ENCODE data around the gene TBL1X.
"Not testable (repeated sequence)": the region's sequence is repeated elsewhere in the genome, so short reads cannot be mapped to it uniquely, and the experiment has no call there.

The TBL1X gene

GRCh38 chrX:9464435-9465371, at the start of gene TBL1X:
TBL1X (plus strand) TSS chrX:9465058; CDS start chrX:9653587, 188,529 bp downstream.
- peak in 1 of 2 donors; percentile 62 for DNase-seq (ENCODE audit: low read depth in 2 of 2)

GRCh38 chrX:9416562-9417348, 48.1 kb upstream of the TBL1X start:
- DNase-seq (ENCODE audit: low read depth in 2 of 2), result no peak

DNA sequence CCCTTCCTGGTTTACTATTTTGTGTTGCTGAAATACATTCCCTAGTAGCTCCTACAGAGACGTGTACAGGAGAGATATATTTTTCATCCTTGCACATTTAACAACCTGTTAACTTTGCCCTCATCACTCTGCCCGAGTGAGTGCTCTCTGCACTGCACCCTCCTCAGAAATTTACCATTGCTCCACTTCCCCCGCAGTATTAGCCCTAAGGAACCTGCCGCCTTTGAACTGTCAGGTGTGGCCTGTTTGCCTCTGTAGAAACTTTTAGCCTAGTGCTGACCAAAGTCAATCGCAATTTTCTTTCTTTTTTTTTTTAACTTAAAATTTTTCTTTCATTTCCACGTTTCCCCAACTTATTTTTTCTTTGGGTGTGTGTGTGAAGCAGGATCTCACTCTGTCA, 46.6 kb upstream of the TBL1X start:
- no peak for DNase-seq (ENCODE audit: low read depth in 2 of 2)

- no peak for DNase-seq (ENCODE audit: low read depth in 2 of 2)
Measured at GRCh38 chrX:9420275-9421265, 44.3 kb upstream of the TBL1X start.

- no peak for DNase-seq (ENCODE audit: low read depth in 2 of 2)
Measured at GRCh38 chrX:9429767-9430166, 35.1 kb upstream of the TBL1X start.

- no peak for DNase-seq (ENCODE audit: low read depth in 2 of 2)
Measured at GRCh38 chrX:9430346-9430921, 34.4 kb upstream of the TBL1X start.

DNA sequence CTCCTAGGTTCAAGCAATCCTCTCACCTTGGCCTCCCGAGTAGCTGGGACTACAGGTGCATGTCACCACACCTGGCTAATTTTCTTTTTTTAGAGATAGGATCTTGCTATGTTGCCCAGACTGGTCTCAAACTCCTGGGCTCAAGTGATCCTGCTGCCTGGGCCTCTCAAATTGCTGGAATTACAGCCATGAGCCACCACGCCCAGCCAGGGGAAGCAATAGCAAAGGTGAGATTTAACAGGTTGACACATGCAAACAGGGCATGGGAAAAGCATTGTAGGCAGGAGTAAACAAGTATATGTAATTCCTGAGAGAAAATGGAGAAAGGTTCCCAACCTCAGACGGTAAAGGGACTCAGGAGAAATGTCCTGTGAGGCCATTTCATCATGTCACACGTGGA, 33.6 kb upstream of the TBL1X start:
- DNase-seq (ENCODE audit: low read depth in 2 of 2), result no peak

DNA sequence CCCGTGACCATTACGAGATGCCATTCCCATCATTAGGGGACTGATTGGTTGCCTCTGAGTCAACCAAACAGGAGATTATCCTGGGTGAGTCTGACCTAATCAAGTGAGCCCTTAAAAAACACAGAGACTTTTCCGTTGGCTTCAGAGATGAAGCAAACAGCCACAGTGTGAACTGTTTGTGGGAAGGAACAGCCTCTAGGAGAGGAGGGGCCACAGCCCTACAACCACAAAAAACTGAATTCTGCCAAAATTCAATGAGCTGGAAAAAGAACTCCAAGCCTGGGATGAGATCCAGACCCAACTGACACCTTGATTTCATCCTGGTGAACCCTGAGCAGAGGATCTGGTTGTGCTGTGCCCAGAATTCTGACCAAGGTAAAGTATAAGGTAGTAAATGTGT, 31.3 kb upstream of the TBL1X start:
- no peak for DNase-seq (ENCODE audit: low read depth in 2 of 2)

- no peak for DNase-seq (ENCODE audit: low read depth in 2 of 2)
Measured at GRCh38 chrX:9434051-9434550, 30.8 kb upstream of the TBL1X start.

DNA sequence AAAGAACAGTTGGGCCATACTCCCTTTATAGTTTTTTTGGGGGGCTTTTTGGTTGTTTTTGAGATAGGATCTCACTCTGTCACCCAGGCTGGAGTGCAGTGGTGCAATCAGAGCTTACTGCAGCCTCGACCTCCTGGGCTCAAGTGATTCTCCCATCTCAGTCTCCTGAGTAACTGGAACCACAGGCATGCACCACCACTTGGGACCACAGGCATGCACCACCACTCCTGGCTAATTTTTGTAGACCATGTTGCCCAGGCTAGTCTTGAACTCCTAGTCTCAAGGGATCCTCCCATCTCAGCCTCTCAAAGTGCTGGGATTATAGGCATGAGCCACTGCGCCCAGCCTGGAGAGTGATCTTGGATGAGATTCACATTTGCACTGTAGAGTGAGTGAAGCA, 29.8 kb upstream of the TBL1X start:
- DNase-seq (ENCODE audit: low read depth in 2 of 2), result not testable (repeated sequence)

GRCh38 chrX:9436812-9437211, 28.0 kb upstream of the TBL1X start:
- no peak for DNase-seq (ENCODE audit: low read depth in 2 of 2)

GRCh38 chrX:9438933-9439494, 25.8 kb upstream of the TBL1X start:
- DNase-seq (ENCODE audit: low read depth in 2 of 2), result no peak

DNA sequence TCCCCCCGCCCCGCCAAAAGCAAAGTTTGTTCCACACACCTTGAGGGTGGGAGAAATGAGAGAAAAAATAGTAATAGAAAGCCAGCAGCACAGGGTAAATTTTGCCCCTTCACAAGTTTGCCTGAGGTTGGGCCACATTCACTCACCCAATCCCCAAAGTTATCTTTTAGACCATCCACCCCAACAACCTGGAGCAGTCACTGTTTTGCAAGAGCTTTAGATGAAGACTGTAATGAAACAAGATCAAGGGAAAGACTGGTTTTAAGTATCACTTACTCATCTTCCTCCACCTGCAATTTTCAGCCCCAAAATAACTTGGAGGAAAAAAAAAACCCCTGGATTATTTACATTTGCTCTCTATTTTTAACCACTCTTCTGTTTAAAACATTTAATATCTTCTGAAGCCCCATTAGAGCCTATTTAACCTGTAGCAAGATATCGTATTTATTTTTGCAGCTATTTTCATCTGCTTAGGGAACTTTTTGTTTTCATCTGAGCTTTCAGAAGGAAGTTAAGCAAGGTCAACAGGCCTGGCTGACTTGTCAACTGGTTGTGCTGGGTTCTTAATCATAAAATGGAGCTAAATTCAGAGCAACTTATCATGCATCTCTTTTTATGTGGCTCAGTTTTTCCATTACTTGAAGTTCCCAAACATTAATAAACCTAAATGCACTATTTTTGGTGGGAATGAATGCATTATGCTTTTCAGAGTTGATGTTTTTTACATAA, 24.6 kb upstream of the TBL1X start:
- no peak for DNase-seq (ENCODE audit: low read depth in 2 of 2)

DNA sequence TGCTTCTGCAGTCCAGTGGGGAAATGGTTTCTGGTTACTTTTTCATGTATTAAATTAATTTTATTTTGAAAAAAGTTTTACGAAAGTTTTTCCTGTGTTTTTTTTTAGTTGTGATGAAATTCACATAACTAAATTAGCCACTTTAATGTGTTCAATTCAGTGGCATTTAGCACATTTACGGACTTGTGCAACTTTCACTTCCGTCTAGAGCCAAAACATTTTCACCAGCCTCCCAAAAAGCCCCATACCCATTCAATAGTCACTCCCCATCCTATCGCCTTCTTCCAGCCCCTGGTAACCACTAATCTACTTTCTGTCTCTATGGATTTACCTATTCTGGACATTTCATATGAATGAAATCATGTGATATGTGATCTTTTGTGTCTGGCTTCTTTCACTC, 22.8 kb upstream of the TBL1X start:
- DNase-seq (ENCODE audit: low read depth in 2 of 2), result no peak

GRCh38 chrX:9443327-9443726, 21.5 kb upstream of the TBL1X start:
- no peak for DNase-seq (ENCODE audit: low read depth in 2 of 2)

- no peak for DNase-seq (ENCODE audit: low read depth in 2 of 2)
Measured at GRCh38 chrX:9447906-9448305, 17.0 kb upstream of the TBL1X start.

- DNase-seq (ENCODE audit: low read depth in 2 of 2), result no peak
Measured at GRCh38 chrX:9456250-9457074, 8.4 kb upstream of the TBL1X start.

DNA sequence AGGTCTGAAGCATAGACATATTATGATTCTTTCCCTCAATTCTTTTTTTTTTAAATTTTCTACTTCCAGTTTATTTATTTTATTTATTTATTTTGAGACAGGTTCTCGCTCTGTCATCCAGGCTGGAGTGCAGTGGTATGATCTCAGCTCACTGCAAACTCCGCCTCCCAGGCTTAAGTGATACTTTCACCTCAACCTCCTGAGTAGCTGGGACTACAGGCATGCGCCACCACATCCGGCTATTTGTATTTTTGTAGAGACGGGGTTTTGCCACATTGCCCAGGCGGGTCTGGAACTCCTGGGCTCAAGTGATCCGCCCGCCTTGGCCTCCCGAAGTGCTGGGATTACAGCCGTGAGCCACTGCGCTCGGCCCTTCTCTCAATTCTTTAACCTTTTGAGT, 6.8 kb upstream of the TBL1X start:
- DNase-seq (ENCODE audit: low read depth in 2 of 2), result not testable (repeated sequence)

- DNase-seq (ENCODE audit: low read depth in 2 of 2), result no peak
Measured at GRCh38 chrX:9458516-9459078, 6.3 kb upstream of the TBL1X start.
